ENCODE data around the gene PROCA1. TPM values are rescaled to one million over a fixed set of nuclear protein-coding genes. Genes with fewer than 3 reads are reported as not detected.

Gene PROCA1
- total and polyA plus RNA-seq, 9 of the 15 experiments (the other 6 are each of a cell fraction or from before 2014, with no cell fraction given): 0.78 to 16.2 (median 5.6) TPM

GRCh38 chr17:28750178-28751047 is 38.7 kb upstream of the PROCA1 start (continued):
- TF ChIP-seq POLR3G (IDR thresholded peaks at IDR 0.05; ENCODE audit: extremely low read depth, insufficient read length, insufficient replicate concordance) (no peak), HDAC8 (tag; IDR thresholded peaks at IDR 0.05) (no peak), ZNF507 (tag; conservative IDR thresholded peaks at IDR 0.05) (no peak), ZNF785 (CRISPR knock-in tag; IDR thresholded peaks at IDR 0.05) (no peak), ATF6 (CRISPR knock-in tag; IDR thresholded peaks at IDR 0.05) (0 out of 2 replicates have a peak, but pooled peaks have one; percentile 35), CBFB (CRISPR knock-in tag; IDR thresholded peaks at IDR 0.05) (no peak), CCNT2 (IDR thresholded peaks at IDR 0.05; ENCODE audit: borderline replicate concordance, extremely low read depth, insufficient read length, low read depth, low read length) (no peak), ZNF41 (CRISPR knock-in tag; conservative IDR thresholded peaks at IDR 0.05) (no peak), EP400 (IDR thresholded peaks at IDR 0.05) (no peak), NFYB (IDR thresholded peaks at IDR 0.05; ENCODE audit: extremely low read depth, insufficient read length) (no peak), ZSCAN32 (CRISPR knock-in tag; IDR thresholded peaks at IDR 0.05) (no peak), HSF4 (CRISPR knock-in tag; IDR thresholded peaks at IDR 0.05; ENCODE audit: borderline replicate concordance) (no peak), ZBTB5 (IDR thresholded peaks at IDR 0.05) (no peak)
- TF ChIP-seq, protein P1, sequence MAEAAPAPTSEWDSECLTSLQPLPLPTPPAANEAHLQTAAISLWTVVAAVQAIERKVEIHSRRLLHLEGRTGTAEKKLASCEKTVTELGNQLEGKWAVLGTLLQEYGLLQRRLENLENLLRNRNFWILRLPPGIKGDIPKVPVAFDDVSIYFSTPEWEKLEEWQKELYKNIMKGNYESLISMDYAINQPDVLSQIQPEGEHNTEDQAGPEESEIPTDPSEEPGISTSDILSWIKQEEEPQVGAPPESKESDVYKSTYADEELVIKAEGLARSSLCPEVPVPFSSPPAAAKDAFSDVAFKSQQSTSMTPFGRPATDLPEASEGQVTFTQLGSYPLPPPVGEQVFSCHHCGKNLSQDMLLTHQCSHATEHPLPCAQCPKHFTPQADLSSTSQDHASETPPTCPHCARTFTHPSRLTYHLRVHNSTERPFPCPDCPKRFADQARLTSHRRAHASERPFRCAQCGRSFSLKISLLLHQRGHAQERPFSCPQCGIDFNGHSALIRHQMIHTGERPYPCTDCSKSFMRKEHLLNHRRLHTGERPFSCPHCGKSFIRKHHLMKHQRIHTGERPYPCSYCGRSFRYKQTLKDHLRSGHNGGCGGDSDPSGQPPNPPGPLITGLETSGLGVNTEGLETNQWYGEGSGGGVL (CRISPR knock-in tag; IDR thresholded peaks at IDR 0.05): no peak
- TF ChIP-seq, protein P2, sequence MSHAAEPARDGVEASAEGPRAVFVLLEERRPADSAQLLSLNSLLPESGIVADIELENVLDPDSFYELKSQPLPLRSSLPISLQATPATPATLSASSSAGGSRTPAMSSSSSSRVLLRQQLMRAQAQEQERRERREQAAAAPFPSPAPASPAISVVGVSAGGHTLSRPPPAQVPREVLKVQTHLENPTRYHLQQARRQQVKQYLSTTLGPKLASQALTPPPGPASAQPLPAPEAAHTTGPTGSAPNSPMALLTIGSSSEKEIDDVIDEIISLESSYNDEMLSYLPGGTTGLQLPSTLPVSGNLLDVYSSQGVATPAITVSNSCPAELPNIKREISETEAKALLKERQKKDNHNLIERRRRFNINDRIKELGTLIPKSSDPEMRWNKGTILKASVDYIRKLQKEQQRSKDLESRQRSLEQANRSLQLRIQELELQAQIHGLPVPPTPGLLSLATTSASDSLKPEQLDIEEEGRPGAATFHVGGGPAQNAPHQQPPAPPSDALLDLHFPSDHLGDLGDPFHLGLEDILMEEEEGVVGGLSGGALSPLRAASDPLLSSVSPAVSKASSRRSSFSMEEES (CRISPR knock-in tag; IDR thresholded peaks at IDR 0.05): no peak
- TF ChIP-seq, protein P3, sequence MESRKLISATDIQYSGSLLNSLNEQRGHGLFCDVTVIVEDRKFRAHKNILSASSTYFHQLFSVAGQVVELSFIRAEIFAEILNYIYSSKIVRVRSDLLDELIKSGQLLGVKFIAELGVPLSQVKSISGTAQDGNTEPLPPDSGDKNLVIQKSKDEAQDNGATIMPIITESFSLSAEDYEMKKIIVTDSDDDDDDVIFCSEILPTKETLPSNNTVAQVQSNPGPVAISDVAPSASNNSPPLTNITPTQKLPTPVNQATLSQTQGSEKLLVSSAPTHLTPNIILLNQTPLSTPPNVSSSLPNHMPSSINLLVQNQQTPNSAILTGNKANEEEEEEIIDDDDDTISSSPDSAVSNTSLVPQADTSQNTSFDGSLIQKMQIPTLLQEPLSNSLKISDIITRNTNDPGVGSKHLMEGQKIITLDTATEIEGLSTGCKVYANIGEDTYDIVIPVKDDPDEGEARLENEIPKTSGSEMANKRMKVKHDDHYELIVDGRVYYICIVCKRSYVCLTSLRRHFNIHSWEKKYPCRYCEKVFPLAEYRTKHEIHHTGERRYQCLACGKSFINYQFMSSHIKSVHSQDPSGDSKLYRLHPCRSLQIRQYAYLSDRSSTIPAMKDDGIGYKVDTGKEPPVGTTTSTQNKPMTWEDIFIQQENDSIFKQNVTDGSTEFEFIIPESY (CRISPR knock-in tag; IDR thresholded peaks at IDR 0.05): peak; percentile 70
